K562 (cell line): ENCODE measurements around the gene ANKRD16. TPM values are rescaled to one million over a fixed set of nuclear protein-coding genes. Genes with fewer than 3 reads are reported as not detected.

Experiments used
- ATAC-seq: fragments of 200-7000 bp; cut with Tn5 transposase; 3 replicates; pipeline ENCODE4 v1.9.1; 2020; ENCODE audit warnings: moderate library complexity
- BruUV-seq: library from RNA; stranded (reverse); fragments of 400-500 nt; replicated peaks from 2 replicates; lab custom pipeline; 2021; lab: Mats Ljungman, UMichigan
- CTCF ChIA-PET: fragments of 300-600 bp; formaldehyde crosslinking; extraction: SDS; loops from one replicate; lab custom pipeline; 2021; ENCODE audit warnings: low intra/inter-chr PET ratio; lab: Yijun Ruan, JAX
- POLR2A ChIA-PET: fragments of 300-600, 350-650 bp; sonication (Branson Sonifier 250); formaldehyde crosslinking; extraction: SDS; loops from one replicate; lab custom pipeline; 2021; ENCODE audit warnings: antibody characterized with exemption, inconsistent platforms; lab: Yijun Ruan, JAX
- DNase-seq, 4 experiments: peaks; one replicate each; pipeline versions ENCODE4 v3.0.0 to v3.0.0-alpha.2; 2011 to 2018; ENCODE audit warnings: low spot score in 3 of 4, mixed read lengths in 3 of 4; ENCODE audit errors: extremely low read depth in 1 of 4
- FAIRE-seq: peaks from 2 replicates; lab custom pipeline; 2011; peaks lifted over from hg19 to GRCh38; lab: Jason Lieb, UNC
- H2AFZ ChIP-seq: 2 replicates; pipeline ENCODE4 v1.6.0; 2011; ENCODE audit warnings: low read depth, low read length, control low read depth, inconsistent platforms
- H3K27ac ChIP-seq: fragments of 200-600 bp; 3 replicates; pipeline ENCODE4 v1.8.0; 2011; ENCODE audit warnings: low read depth, mild to moderate bottlenecking, control low read depth, inconsistent platforms, low read length, moderate library complexity, mixed read lengths; ENCODE audit errors: extremely low read depth
- H3K27me3 ChIP-seq, 2 experiments: fragments of 300-600 bp in 1 of 2; 2 replicates in 1 of 2; 3 replicates in 1 of 2; pipeline versions ENCODE4 v1.6.0 to v1.8.0; 2011; ENCODE audit warnings: inconsistent platforms in 2 of 2, low read length in 2 of 2, mild to moderate bottlenecking in 1 of 2, mixed read lengths in 1 of 2, moderate library complexity in 1 of 2; ENCODE audit not compliant: control insufficient read depth in 2 of 2, insufficient read depth in 2 of 2
- H3K36me3 ChIP-seq: fragments of 300-600 bp; 3 replicates; pipeline ENCODE4 v1.8.0; 2011; ENCODE audit warnings: mild to moderate bottlenecking, low read length, inconsistent platforms; ENCODE audit not compliant: control insufficient read depth, insufficient read depth
- H3K4me1 ChIP-seq, 2 experiments: fragments of 200-600 bp in 1 of 2; replicated peaks in 1 of 2; 2 replicates in 1 of 2; 3 replicates in 1 of 2; pipeline versions ENCODE4 v1.5.1 to v1.8.0; 2011; ENCODE audit warnings: inconsistent platforms in 2 of 2, low read length in 2 of 2, mild to moderate bottlenecking in 1 of 2, mixed read lengths in 1 of 2, moderate library complexity in 1 of 2; ENCODE audit not compliant: control insufficient read depth in 2 of 2, insufficient read depth in 2 of 2
- H3K4me2 ChIP-seq: 2 replicates; pipeline ENCODE4 v1.6.1; 2011; ENCODE audit warnings: low read length, control low read depth, inconsistent platforms, mixed read lengths; ENCODE audit not compliant: insufficient read depth
- H3K4me3 ChIP-seq: fragments of 200-600 bp; sonication (generic), shearing (Covaris generic); 2 replicates; pipeline ENCODE4 v1.5.1; 2016; ENCODE audit warnings: control low read depth, inconsistent platforms
- H3K79me2 ChIP-seq: fragments of 200-600 bp; 3 replicates; pipeline ENCODE4 v1.8.0; 2011; ENCODE audit warnings: low read length, inconsistent platforms; ENCODE audit not compliant: control insufficient read depth, insufficient read depth
- H3K9ac ChIP-seq, 2 experiments: 2 replicates each; pipeline versions ENCODE4 v1.6.0 to v1.6.1; 2011; ENCODE audit warnings: low read depth in 2 of 2, low read length in 2 of 2, control low read depth in 1 of 2, inconsistent platforms in 1 of 2, mild to moderate bottlenecking in 1 of 2, mixed read lengths in 1 of 2; ENCODE audit not compliant: insufficient read depth in 1 of 2
- H3K9me1 ChIP-seq: one replicate; pipeline ENCODE4 v1.6.0; 2011; ENCODE audit warnings: inconsistent platforms, mild to moderate bottlenecking, low read length, moderate library complexity; ENCODE audit not compliant: control insufficient read depth, insufficient read depth
- H3K9me3 ChIP-seq: replicated peaks from 2 replicates; pipeline ENCODE4 v1.5.1; 2011; ENCODE audit warnings: low read depth, low read length, inconsistent platforms; ENCODE audit not compliant: control insufficient read depth, insufficient read depth
- H4K20me1 ChIP-seq: replicated peaks from 2 replicates; pipeline ENCODE4 v1.6.1; 2011; ENCODE audit warnings: low read length, inconsistent platforms, mixed read lengths; ENCODE audit not compliant: control insufficient read depth, insufficient read depth
- CEBPB ChIP-seq: fragments of 450-650 bp; IDR thresholded peaks from 2 replicates; pipeline ENCODE4 v1.6.1; 2016; ENCODE audit warnings: missing genetic modification characterization, missing compliant biosample characterization
- CREB5 ChIP-seq: fragments of 250-450 bp; sonication (Bioruptor Pico); IDR thresholded peaks from 2 replicates; pipeline ENCODE4 v1.5.0; 2020; ENCODE audit warnings: mild to moderate bottlenecking
- EP400 ChIP-seq: fragments of 450-650 bp; IDR thresholded peaks from 2 replicates; pipeline ENCODE4 v1.6.1; 2017; ENCODE audit warnings: antibody characterized with exemption, mild to moderate bottlenecking, moderate library complexity
- KAT2B ChIP-seq: IDR thresholded peaks from one replicate; pipeline ENCODE4 v1.6.1; 2012; ENCODE audit warnings: low read depth, mild to moderate bottlenecking, control low read depth, inconsistent platforms, low read length, moderate library complexity
- MBD1 ChIP-seq: fragments of 250-450 bp; sonication (Bioruptor Pico); IDR thresholded peaks from 2 replicates; pipeline ENCODE4 v1.8.0; 2022; ENCODE audit warnings: inconsistent platforms
- MLX ChIP-seq, 2 experiments: fragments of 450-650 bp in 1 of 2; sonication (generic) in 1 of 2; formaldehyde crosslinking; conservative IDR thresholded peaks; 2 replicates each; pipeline versions ENCODE4 v1.4.0 to v1.8.1; 2020 to 2022; ENCODE audit warnings: mild to moderate bottlenecking in 1 of 2, missing genetic modification reagents in 1 of 2
- NCOA6 ChIP-seq: fragments of 450-650 bp; IDR thresholded peaks from 2 replicates; pipeline ENCODE4 v1.6.1; 2017; ENCODE audit warnings: mild to moderate bottlenecking
- POLR2AphosphoS2 ChIP-seq: IDR thresholded peaks from 2 replicates; pipeline ENCODE4 v1.6.1; 2012; ENCODE audit warnings: low read length, improper control_type of control experiment
- PYGO2 ChIP-seq: fragments of 450-650 bp; IDR thresholded peaks from 2 replicates; pipeline ENCODE4 v1.6.1; 2016; ENCODE audit warnings: mild to moderate bottlenecking, missing genetic modification characterization, moderate library complexity, missing compliant biosample characterization
- TAF7 ChIP-seq: fragments of 450-650 bp; IDR thresholded peaks from 2 replicates; pipeline ENCODE4 v1.6.1; 2016; ENCODE audit warnings: missing genetic modification characterization, missing compliant biosample characterization
- TBP ChIP-seq: optimal IDR thresholded peaks from 2 replicates; pipeline ENCODE3; 2011; ENCODE audit warnings: low read depth, low read length, improper control_type of control experiment
- THRB ChIP-seq: fragments of 450-650 bp; formaldehyde crosslinking; conservative IDR thresholded peaks from 2 replicates; pipeline ENCODE4 v1.4.0; 2022; ENCODE audit warnings: mild to moderate bottlenecking, missing genetic modification characterization
- WGBS: fragments of 100-300 bp; shearing (Covaris generic); methylation state at CpG from one replicate; pipeline ENCODE4 v1.1.6; 2016; ENCODE audit warnings: low coverage, mixed read lengths; ENCODE audit not compliant: insufficient coverage; ENCODE audit errors: missing lambda C conversion rate; 5-methylcytosine and 5-hydroxymethylcytosine counted together
- in situ Hi-C: fragments of 300-500 bp; cut with MboI; formaldehyde crosslinking; loops from 4 replicates; pipeline ENCODE4 v1.15.0; 2018; ENCODE audit warnings: inconsistent platforms, mixed read lengths
- intact Hi-C: fragments of 100-400 bp; cut with micrococcal nuclease; formaldehyde crosslinking; loops from 2 replicates; pipeline ENCODE4 v1.14.2; 2022
- polyA plus RNA-seq, 8 experiments: library from polyadenylated mRNA; depleted of rRNA in 4 of 8; stranded (reverse) in 5 of 8; unstranded in 3 of 8; fragments of >200 nt; fragmentation: Nextera tagmentation in 2 of 8; fragmentation: Illumina TruSeq in 1 of 8; extraction: Ambion mirVana in 2 of 8; extraction: Trizol in 1 of 8; gene quantifications; 2 replicates each; pipeline versions ENCODE4 v1.2.1 to v1.2.3, GENCODE V29; 2011 to 2014; ENCODE audit warnings: inconsistent platforms in 1 of 8, missing spikeins in 1 of 8
- total RNA-seq, 7 experiments: library from RNA; depleted of rRNA in 6 of 7; stranded (reverse); fragments of >200 nt in 6 of 7; fragmentation: Illumina TruSeq in 2 of 7; extraction: Trizol in 2 of 7; gene quantifications; 2 replicates each; pipeline versions ENCODE4 v1.2.1 to v1.2.3, GENCODE V29; 2011 to 2021; ENCODE audit warnings: low replicate concordance in 1 of 7

The ANKRD16 gene
- total and polyA plus RNA-seq, 9 of the 15 experiments (the other 6 are each of a cell fraction or from before 2014, with no cell fraction given): 1.5 to 16.0 (median 9.5) TPM

GRCh38 chr10:5858811-5859210 lies 30.9 kb downstream of the ANKRD16 start:
- Histone ChIP-seq H3K9me1 (no peaks in the 10 kb centered on the region), H3K9ac (no peak overlapping the region), H4K20me1 (no peaks in the 10 kb centered on the region), H3K36me3 (no peaks in the 10 kb centered on the region), H3K27ac (no peak overlapping the region), H3K4me2 (no peak overlapping the region), H2AFZ (no peak overlapping the region), H3K27me3 (no peaks in the 10 kb centered on the region), H3K4me3 (no peak overlapping the region), H3K9me3 (no peaks in the 10 kb centered on the region), H3K79me2 (no peaks in the 10 kb centered on the region), H3K4me1 (no peaks in the 10 kb centered on the region; a peak in 1 of 5 replicates)
- TF ChIP-seq THRB (CRISPR knock-in tag): no peak
- FAIRE-seq: no peak
- no peak for DNase-seq
- in situ Hi-C loops: no loop called here
- ATAC-seq: no peak
- WGBS: 67% methylated on average over 5 of the region's 5 CpGs
- intact Hi-C loops: no loop called here
- ChIA-PET CTCF (no interaction called here), POLR2A (no interaction called here)
- no TSS peak for BruUV-seq

GRCh38 chr10:5856701-5857004 lies 33.0 kb downstream of the ANKRD16 start:
- no peaks in the 10 kb centered on the region; a peak in 2 of 5 replicates for H3K4me1 ChIP-seq
- DNase-seq (no peak), FAIRE-seq (no peak), ATAC-seq (no peak)
- no peak overlapping the region; the same call in 1 of the 2 replicates for H2AFZ ChIP-seq
- no peaks in the 10 kb centered on the region for H3K9me1 ChIP-seq
- H3K4me3 ChIP-seq: no peak overlapping the region
- H3K79me2 ChIP-seq: no peaks in the 10 kb centered on the region
- in situ Hi-C loops: no loop called here
- no peaks in the 10 kb centered on the region for H3K36me3 ChIP-seq
- POLR2A ChIA-PET: interaction anchor here (0.6 kb wide), 1 partner anchor 30 kb away, joined by 3 read pairs; no protein-coding TSS in a partner anchor
- H3K9ac ChIP-seq: no peak overlapping the region
- BruUV-seq: no TSS peak
- H3K9me3 ChIP-seq: no peaks in the 10 kb centered on the region
- CTCF ChIA-PET: no interaction called here
- intact Hi-C loops: no loop called here
- no peak overlapping the region for H3K4me2 ChIP-seq
- no peak overlapping the region for H3K27ac ChIP-seq
- no peaks in the 10 kb centered on the region for H3K27me3 ChIP-seq
- 27% methylated on average over 7 of the region's 7 CpGs for WGBS
- H4K20me1 ChIP-seq: no peaks in the 10 kb centered on the region
- no peak for TF ChIP-seq EP400
- no peak for TF ChIP-seq TAF7 (tag)
- no peak for TF ChIP-seq TBP
- no peak for TF ChIP-seq MBD1 (CRISPR knock-in tag)
- TF ChIP-seq NCOA6: no peak
- TF ChIP-seq CREB5 (CRISPR knock-in tag): no peak
- no peak for TF ChIP-seq PYGO2 (tag)
- TF ChIP-seq MLX (CRISPR knock-in tag; conservative IDR thresholded peaks at IDR 0.05): no peak
- TF ChIP-seq POLR2AphosphoS2: no peak
- no peak for TF ChIP-seq CEBPB (tag)
- no peak for TF ChIP-seq KAT2B
